ENCODE data around the gene AFF1.
A peak's percentile ranks its signal among the peaks of the same experiment; 100 is the strongest.

The AFF1 gene

DNA sequence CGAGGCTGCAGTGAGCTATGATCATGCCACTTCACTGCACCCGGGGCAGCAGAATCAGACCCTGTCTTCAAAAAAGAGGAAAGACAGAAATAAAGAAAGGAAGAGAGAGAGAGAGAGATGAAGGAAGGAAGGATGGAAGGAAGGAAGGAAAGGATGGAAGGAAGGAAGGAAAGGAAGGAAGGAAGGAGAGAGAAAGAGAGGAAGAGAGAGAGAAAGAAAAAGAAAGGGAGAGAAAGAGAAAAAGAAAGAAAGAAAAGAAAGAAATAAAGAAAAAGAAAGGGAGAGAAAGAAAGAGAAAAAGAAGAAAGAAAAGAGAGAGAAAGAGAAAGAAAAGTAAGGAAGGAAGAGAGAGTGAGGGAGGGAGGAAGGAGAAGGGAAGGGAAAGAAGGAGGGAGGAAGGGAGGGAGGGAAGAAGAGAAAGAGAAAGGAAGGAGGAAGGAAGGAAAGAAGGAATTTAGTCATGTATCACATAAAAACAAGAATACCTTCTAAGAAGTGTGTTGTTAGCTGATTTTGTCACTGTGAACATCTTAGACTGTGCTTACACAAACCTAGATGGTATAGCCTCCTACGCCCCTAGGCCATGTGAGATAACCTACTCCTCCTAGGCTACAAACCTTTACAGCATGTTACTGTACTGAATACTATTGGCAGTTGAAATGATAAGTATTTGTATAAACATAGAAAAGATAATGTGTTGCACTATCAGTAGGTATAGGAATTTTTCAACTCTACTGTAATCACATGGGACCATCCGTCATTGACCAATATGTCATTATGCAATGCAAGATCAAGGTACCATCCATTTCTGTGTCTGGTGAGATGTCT lies 17.4 kb upstream of the AFF1 start:
- no peak for DNase-seq (ENCODE audit: extremely low spot score, insufficient read length, low read depth)
- no peak for FAIRE-seq

DNA sequence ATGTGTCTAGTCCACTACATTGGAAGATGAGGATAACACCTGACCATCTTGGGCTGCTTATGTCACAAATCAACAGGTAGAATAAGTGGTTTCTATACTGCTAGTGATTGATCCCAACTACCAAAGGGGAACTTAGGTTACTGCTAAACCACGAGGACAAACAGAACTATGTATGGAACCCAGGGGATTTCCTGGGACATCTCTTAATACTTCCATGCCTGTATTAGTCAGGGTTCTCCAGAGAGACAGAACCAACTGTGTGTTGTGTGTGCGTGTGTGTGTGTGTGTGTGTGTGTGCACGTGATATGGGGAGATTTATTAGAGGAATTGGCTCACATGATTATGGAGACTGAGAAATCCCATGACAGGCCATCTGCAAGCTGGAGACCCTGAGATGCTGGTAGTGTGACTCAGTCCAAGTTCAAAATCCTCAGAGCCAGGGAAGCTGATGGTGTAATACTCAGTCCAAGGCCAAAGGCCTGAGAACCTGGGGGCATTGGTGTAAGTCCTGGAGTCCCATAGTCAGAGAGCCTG lies 16.2 kb upstream of the AFF1 start:
- no peak for FAIRE-seq
- DNase-seq (ENCODE audit: extremely low spot score, insufficient read length, low read depth) = no peak

DNA sequence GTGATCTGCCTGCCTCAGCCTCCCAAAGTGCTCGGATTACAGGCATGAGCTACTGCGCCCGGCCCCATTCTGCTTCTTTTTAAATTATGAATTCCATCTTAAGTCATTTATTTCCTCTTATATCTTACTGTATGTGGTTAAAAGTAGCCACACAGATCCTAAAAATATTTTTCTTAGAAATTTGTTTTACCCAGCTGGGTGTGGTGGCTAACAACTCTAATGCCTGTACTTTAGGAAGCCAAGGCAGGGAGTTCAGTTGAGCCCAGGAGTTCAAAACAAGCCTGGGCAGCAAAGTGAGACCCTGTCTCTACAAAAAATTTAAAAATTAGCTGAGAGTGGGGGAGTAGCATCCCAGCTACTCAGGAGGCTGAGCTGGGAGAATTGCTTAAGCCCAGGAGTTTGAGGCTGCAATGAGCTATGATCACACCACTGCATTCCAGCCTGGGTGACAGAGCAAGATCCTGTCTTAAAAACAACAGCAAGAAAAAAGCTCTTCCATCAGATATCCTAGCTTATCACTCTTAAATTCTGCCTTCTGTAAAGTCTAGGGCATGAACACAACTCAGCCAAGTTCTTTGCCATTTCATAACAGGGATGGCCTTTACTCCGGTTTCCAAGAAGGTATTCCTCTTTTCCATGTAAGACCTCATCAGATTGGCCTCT lies 15.1 kb upstream of the AFF1 start:
- FAIRE-seq = no peak
- DNase-seq (ENCODE audit: extremely low spot score, insufficient read length, low read depth) = no peak

- no peak for FAIRE-seq
- DNase-seq (ENCODE audit: extremely low spot score, insufficient read length, low read depth) = no peak
Observed at GRCh38 chr4:86921608-86922252, 13.1 kb upstream of the AFF1 start.

GRCh38 chr4:86924811-86925210 lies 10.0 kb upstream of the AFF1 start:
- no peak for FAIRE-seq
- no peak for DNase-seq (ENCODE audit: extremely low spot score, insufficient read length, low read depth)

DNA sequence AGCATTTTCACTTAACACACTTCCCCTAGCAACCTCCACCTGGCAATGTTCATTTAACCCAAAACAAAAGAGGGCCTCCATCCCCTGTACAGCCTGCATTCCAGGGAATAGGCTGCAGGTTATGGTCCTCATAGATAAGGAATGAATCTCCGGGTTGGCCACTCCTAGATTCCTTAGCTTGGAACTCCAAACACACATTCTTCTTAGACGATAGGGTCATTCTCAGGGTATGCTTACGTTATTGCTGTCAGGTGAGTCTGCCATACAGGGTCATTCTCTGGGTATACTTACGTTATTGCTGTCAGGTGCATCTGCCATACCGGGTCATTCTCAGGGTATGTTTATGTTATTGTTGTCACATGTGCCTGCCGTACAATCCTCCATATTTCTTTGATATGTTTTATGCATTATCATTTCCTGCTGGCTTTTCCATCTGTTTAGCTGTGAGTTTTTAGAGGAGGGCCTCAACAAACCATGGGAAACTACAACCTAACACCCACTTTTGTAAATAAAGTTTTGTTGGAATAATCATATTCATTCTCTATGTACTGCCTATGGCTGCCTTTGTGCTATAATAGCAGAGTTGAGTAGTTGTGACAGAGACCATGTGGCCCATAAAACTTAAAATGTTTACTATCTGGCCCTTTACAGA lies 8.2 kb upstream of the AFF1 start:
- DNase-seq (ENCODE audit: extremely low spot score, insufficient read length, low read depth) (no peak), FAIRE-seq (no peak)

- no peak for DNase-seq (ENCODE audit: extremely low spot score, insufficient read length, low read depth)
- FAIRE-seq = peak; percentile 5
Observed at GRCh38 chr4:86927843-86928395, 6.9 kb upstream of the AFF1 start.

GRCh38 chr4:86928400-86929255 lies 6.2 kb upstream of the AFF1 start:
- DNase-seq (ENCODE audit: extremely low spot score, insufficient read length, low read depth) (no peak), FAIRE-seq (peak; percentile 78)

- FAIRE-seq (no peak), DNase-seq (ENCODE audit: extremely low spot score, insufficient read length, low read depth) (no peak)
Observed at GRCh38 chr4:86934147-86934770, 552 bp upstream of the AFF1 start.

DNA sequence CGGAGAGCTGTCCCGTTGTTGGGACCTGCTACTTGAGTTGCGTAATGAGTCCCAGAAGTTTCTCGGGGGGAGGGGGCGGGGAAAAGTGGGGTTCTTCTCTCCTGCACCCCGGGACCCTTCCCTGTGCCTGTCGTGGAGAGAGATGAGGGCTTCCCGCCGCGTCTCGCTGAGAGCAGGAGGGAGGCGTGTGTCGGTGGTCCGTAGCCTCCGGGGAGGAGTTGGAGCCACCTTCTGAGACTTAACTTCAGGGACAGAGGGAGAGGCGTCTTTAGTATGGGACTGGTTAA lies 698 bp downstream of the AFF1 start:
- no peak for DNase-seq (ENCODE audit: extremely low spot score, insufficient read length, low read depth)
- no peak for FAIRE-seq

DNA sequence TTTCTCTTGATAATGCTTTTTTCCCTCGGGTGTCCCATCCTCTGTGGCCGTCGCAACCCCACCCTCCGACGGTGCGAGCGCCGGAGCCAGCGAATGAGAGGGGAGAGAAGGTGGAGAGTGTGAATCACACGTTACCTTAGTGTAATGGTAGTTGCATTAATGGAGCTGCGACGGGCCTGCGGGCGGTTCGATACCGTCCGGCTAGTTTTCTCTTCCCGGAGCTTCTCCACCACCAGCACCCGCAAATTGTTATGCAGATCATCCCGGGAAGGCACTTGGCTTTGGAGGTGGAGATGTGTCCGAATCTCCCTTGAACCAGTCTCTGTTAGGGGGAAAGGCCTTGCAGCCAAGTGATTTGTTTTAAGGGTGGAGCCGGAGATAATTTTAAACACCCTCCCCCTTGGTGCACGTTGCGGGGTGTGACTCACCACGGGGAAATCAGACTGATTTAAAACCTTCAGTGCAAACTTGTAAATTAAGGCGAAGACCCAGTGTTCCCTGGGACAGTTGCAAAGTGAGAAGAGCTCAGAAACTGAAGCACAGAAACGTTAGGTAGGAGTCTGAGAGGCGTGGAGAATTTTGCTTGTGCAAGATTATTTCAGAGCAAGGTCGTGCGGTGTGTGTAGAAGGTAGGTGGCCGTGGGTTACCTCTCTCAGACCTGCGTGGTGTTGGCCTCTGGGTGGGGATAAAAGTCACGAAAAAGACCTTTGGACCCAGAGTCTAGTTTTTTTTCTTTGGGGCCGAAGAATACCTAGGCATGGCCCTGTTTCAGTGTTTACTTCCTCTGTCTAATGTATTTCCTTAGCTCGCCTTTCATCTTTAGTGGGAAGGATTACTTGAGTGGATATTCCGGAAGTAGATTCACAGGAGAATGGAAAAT lies 1.3 kb downstream of the AFF1 start:
- peak; percentile 88 for FAIRE-seq

GRCh38 chr4:86938771-86939520 lies 4.1 kb downstream of the AFF1 start:
- DNase-seq (ENCODE audit: extremely low spot score, insufficient read length, low read depth) (no peak), FAIRE-seq (no peak)

More for the DNA sequence above, 1.3 kb downstream of the AFF1 start:
- no peak for DNase-seq (ENCODE audit: extremely low spot score, insufficient read length, low read depth)

DNA sequence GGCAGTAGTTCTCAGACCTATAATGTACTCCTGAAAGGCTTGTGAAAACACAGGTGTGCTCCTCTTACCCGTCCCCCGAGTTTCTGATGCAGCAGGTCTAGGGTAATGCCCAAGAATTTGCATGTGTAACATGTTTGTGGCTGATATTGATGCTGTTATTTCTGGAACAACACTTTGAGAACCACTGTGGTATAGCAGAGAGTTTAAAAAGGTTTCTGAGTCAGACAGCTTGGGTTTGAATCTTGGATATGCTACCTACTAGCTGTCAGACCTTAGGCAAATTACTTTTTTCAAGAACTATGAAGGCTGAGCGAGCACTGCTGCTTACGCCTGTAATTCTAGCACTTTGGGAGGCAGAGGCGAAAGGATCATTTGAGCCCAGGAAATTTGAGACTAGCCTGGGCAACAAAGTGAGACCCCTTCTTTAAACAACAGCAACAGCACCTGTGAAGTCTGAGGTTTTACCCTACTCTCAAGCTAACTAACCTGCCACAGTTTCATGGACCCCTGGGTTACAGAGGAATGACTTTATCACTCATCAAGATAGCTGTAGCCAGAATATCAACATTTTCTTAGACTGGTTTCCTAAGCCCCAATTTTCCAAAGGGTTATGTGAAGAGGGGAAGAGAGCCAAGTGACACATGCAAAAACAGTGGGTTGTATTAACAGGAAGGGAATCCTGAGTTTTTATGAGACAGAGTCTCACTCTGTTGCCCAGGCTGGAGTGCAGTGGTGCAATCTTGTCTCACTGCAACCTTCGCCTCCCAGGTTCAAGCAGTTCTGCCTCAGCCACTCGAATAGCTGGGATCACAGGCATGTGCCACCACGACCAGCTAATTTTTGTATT lies 5.1 kb downstream of the AFF1 start:
- peak; percentile 37 for DNase-seq (ENCODE audit: extremely low spot score, insufficient read length, low read depth)
- peak; percentile 98 for FAIRE-seq

- FAIRE-seq (no peak), DNase-seq (ENCODE audit: extremely low spot score, insufficient read length, low read depth) (no peak)
Observed at GRCh38 chr4:86940920-86941460, 6.2 kb downstream of the AFF1 start.

- FAIRE-seq = peak; percentile 5
- no peak for DNase-seq (ENCODE audit: extremely low spot score, insufficient read length, low read depth)
Observed at GRCh38 chr4:86942185-86942666, 7.4 kb downstream of the AFF1 start.
